ENCODE measurements around the gene ZDHHC22. TPM values are rescaled to one million over a fixed set of nuclear protein-coding genes. Genes with fewer than 3 reads are reported as not detected.

The ZDHHC22 gene
- polyA plus RNA-seq, 1 of the 3 experiments (the other 2 are of a cell fraction) = not detected

DNA sequence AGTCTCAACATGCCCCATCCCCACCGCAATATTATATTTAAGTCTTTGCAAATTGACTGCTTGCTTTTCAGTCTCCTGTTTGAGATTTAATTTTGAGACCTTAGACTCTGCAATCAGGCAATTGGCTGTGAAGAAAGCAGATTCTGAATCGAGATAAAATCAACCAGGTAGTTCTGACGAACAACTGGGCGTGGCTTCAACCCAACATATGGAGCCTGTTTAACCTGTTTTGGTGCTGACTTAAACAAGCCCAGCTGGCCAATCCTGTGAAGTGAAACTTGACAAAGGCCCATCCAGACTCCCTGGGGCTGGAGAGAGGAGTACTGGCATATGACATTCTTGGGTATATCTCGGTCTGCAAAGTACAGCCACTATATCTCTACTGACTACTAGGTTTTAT is 53.4 kb downstream of the ZDHHC22 start:
- Histone ChIP-seq H3K4me2 (no peak overlapping the region), H3K36me3 (replicated peaks in 1 of 2; ENCODE audit: control insufficient read depth in 1 of 2, insufficient read depth in 2 of 2, low read length in 1 of 2) (no peaks in the 10 kb centered on the region), H3K4me3 (ENCODE audit: low read depth in 2 of 2, low read length in 1 of 2) (no peak overlapping the region), H3K27me3 (ENCODE audit: insufficient read depth) (no peaks in the 10 kb centered on the region; the same call in 1 of the 2 replicates), H3K79me2 (ENCODE audit: insufficient read depth) (no peaks in the 10 kb centered on the region), H3K4me1 (ENCODE audit: control insufficient read depth in 1 of 2, insufficient read depth in 2 of 2, low read depth in 1 of 2, low read length in 1 of 2) (peaks cover 0 to 5% of the 10 kb centered on the region in 2 experiments; a peak in 2 of 4 replicates), H3K9me2 (no peaks in the 10 kb centered on the region), H3F3A (replicated peaks; ENCODE audit: insufficient read depth) (no peaks in the 10 kb centered on the region), H3K9ac (no peak overlapping the region), H2AFZ (ENCODE audit: low read depth) (no peak overlapping the region), H3K27ac (ENCODE audit: low read depth in 2 of 2, low read length in 1 of 2) (no peak overlapping the region), H3K9me3 (0 out of 2 replicates have a peak, but pooled peaks cover 4% of the 10 kb centered on the region), H4K20me1 (ENCODE audit: insufficient read depth) (no peaks in the 10 kb centered on the region)
- TF ChIP-seq FOXM1 (IDR thresholded peaks at IDR 0.05; ENCODE audit: low read depth) (no peak), MEF2A (IDR thresholded peaks at IDR 0.05; ENCODE audit: borderline replicate concordance, low read depth) (no peak), NFIC (IDR thresholded peaks at IDR 0.05; ENCODE audit: borderline replicate concordance) (no peak), RAD21 (IDR thresholded peaks at IDR 0.05; ENCODE audit: low read length) (no peak), FOXJ3 (CRISPR knock-in tag; IDR thresholded peaks at IDR 0.05) (no peak)
- TF ChIP-seq, protein P1, sequence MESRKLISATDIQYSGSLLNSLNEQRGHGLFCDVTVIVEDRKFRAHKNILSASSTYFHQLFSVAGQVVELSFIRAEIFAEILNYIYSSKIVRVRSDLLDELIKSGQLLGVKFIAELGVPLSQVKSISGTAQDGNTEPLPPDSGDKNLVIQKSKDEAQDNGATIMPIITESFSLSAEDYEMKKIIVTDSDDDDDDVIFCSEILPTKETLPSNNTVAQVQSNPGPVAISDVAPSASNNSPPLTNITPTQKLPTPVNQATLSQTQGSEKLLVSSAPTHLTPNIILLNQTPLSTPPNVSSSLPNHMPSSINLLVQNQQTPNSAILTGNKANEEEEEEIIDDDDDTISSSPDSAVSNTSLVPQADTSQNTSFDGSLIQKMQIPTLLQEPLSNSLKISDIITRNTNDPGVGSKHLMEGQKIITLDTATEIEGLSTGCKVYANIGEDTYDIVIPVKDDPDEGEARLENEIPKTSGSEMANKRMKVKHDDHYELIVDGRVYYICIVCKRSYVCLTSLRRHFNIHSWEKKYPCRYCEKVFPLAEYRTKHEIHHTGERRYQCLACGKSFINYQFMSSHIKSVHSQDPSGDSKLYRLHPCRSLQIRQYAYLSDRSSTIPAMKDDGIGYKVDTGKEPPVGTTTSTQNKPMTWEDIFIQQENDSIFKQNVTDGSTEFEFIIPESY (IDR thresholded peaks at IDR 0.05; ENCODE audit: borderline replicate concordance, low read depth) = no peak
- TF ChIP-seq, protein P2, sequence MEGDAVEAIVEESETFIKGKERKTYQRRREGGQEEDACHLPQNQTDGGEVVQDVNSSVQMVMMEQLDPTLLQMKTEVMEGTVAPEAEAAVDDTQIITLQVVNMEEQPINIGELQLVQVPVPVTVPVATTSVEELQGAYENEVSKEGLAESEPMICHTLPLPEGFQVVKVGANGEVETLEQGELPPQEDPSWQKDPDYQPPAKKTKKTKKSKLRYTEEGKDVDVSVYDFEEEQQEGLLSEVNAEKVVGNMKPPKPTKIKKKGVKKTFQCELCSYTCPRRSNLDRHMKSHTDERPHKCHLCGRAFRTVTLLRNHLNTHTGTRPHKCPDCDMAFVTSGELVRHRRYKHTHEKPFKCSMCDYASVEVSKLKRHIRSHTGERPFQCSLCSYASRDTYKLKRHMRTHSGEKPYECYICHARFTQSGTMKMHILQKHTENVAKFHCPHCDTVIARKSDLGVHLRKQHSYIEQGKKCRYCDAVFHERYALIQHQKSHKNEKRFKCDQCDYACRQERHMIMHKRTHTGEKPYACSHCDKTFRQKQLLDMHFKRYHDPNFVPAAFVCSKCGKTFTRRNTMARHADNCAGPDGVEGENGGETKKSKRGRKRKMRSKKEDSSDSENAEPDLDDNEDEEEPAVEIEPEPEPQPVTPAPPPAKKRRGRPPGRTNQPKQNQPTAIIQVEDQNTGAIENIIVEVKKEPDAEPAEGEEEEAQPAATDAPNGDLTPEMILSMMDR (IDR thresholded peaks at IDR 0.05) = no peak
- TF ChIP-seq, protein P3, sequence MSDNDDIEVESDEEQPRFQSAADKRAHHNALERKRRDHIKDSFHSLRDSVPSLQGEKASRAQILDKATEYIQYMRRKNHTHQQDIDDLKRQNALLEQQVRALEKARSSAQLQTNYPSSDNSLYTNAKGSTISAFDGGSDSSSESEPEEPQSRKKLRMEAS (IDR thresholded peaks at IDR 0.05; ENCODE audit: low read depth) = no peak
- POLR2A ChIA-PET = no interaction called here
- 66% methylated on average over 5 of the region's 5 CpGs for WGBS (ENCODE audit: low lambda C conversion rate)
- DNase-seq = no peak
- CTCF ChIA-PET = interaction anchor here (1.6 to 17.4 kb wide), 3 partner anchors 16 to 217 kb away, joined by 5 to 309 read pairs (median 255); no protein-coding TSS in a partner anchor

DNA sequence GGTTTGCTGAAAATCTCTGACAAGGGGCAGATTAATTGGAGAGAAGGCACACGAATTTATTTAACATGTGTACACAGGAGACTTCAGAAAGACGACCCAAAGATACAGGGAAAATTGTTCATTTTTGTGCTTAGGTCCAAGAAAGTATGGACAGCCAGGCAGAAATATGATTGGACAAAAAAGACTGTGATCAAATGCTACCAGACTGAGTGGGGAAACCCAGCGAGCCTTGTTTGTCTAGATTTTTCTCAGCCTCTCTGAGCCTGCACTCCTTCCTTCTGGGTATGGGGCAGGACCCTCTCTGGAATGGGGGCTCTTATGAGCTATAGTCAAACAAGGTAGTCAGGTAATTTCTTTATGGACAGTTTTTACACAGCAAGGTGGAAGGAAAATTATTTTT is 54.0 kb downstream of the ZDHHC22 start:
- Histone ChIP-seq H3K4me1 (ENCODE audit: control insufficient read depth in 1 of 2, insufficient read depth in 2 of 2, low read depth in 1 of 2, low read length in 1 of 2) (peaks cover 0 to 5% of the 10 kb centered on the region in 2 experiments; a peak in 2 of 4 replicates), H2AFZ (ENCODE audit: low read depth) (no peak overlapping the region)
- CTCF ChIA-PET = interaction anchor here (1.6 to 17.4 kb wide), 4 partner anchors 7 to 216 kb away, joined by 5 to 309 read pairs (median 158); no protein-coding TSS in a partner anchor

More for the DNA sequence above, 54.0 kb downstream of the ZDHHC22 start:
- no peak overlapping the region for H3K27ac ChIP-seq (ENCODE audit: low read depth in 2 of 2, low read length in 1 of 2)
- TF ChIP-seq YY1 (IDR thresholded peaks at IDR 0.05; ENCODE audit: low read depth) (no peak), GATA2 (CRISPR knock-in tag; IDR thresholded peaks at IDR 0.05) (no peak), POLR2AphosphoS5 (IDR thresholded peaks at IDR 0.05; ENCODE audit: low read depth, low read length) (no peak), RCOR1 (IDR thresholded peaks at IDR 0.05; ENCODE audit: low read length) (no peak), EZH2phosphoT487 (IDR thresholded peaks at IDR 0.05; ENCODE audit: borderline replicate concordance, low read depth) (no peak), RAD21 (IDR thresholded peaks at IDR 0.05; ENCODE audit: low read length) (no peak), NFIC (IDR thresholded peaks at IDR 0.05; ENCODE audit: borderline replicate concordance) (no peak), GABPA (IDR thresholded peaks at IDR 0.05; ENCODE audit: low read depth) (no peak), EP300 (IDR thresholded peaks at IDR 0.05; ENCODE audit: borderline replicate concordance in 1 of 2, low read depth in 1 of 2, low read length in 1 of 2) (no peak), ELF1 (IDR thresholded peaks at IDR 0.05) (no peak), CHD2 (IDR thresholded peaks at IDR 0.05; ENCODE audit: low read length, partially characterized antibody) (no peak)
- TF ChIP-seq, protein P4, sequence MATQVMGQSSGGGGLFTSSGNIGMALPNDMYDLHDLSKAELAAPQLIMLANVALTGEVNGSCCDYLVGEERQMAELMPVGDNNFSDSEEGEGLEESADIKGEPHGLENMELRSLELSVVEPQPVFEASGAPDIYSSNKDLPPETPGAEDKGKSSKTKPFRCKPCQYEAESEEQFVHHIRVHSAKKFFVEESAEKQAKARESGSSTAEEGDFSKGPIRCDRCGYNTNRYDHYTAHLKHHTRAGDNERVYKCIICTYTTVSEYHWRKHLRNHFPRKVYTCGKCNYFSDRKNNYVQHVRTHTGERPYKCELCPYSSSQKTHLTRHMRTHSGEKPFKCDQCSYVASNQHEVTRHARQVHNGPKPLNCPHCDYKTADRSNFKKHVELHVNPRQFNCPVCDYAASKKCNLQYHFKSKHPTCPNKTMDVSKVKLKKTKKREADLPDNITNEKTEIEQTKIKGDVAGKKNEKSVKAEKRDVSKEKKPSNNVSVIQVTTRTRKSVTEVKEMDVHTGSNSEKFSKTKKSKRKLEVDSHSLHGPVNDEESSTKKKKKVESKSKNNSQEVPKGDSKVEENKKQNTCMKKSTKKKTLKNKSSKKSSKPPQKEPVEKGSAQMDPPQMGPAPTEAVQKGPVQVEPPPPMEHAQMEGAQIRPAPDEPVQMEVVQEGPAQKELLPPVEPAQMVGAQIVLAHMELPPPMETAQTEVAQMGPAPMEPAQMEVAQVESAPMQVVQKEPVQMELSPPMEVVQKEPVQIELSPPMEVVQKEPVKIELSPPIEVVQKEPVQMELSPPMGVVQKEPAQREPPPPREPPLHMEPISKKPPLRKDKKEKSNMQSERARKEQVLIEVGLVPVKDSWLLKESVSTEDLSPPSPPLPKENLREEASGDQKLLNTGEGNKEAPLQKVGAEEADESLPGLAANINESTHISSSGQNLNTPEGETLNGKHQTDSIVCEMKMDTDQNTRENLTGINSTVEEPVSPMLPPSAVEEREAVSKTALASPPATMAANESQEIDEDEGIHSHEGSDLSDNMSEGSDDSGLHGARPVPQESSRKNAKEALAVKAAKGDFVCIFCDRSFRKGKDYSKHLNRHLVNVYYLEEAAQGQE (IDR thresholded peaks at IDR 0.05; ENCODE audit: low read depth, low read length) = no peak
- POLR2A ChIA-PET = no interaction called here
- no peaks in the 10 kb centered on the region; the same call in 1 of the 2 replicates for H3K27me3 ChIP-seq (ENCODE audit: insufficient read depth)
- no peak for DNase-seq
- H3K9me3 ChIP-seq = 0 out of 2 replicates have a peak, but pooled peaks cover 4% of the 10 kb centered on the region
- 34% methylated on average over 3 of the region's 3 CpGs for WGBS (ENCODE audit: low lambda C conversion rate)
- H3K4me2 ChIP-seq = no peak overlapping the region
- H3F3A ChIP-seq (replicated peaks; ENCODE audit: insufficient read depth) = no peaks in the 10 kb centered on the region
- H3K79me2 ChIP-seq (ENCODE audit: insufficient read depth) = no peaks in the 10 kb centered on the region
- H4K20me1 ChIP-seq (ENCODE audit: insufficient read depth) = no peaks in the 10 kb centered on the region
- no peaks in the 10 kb centered on the region for H3K36me3 ChIP-seq (replicated peaks in 1 of 2; ENCODE audit: control insufficient read depth in 1 of 2, insufficient read depth in 2 of 2, low read length in 1 of 2)
- H3K4me3 ChIP-seq (ENCODE audit: low read depth in 2 of 2, low read length in 1 of 2) = no peak overlapping the region
- H3K9me2 ChIP-seq = no peaks in the 10 kb centered on the region
- no peak overlapping the region for H3K9ac ChIP-seq

Measured in SK-N-SH (cell line).